Fibroblast of villous mesenchyme (primary cell): ENCODE data around the gene DLG1. TPM values are rescaled to one million over a fixed set of nuclear protein-coding genes. Genes with fewer than 3 reads are reported as not detected.
"Not testable (repeated sequence)": the region's sequence is repeated elsewhere in the genome, so short reads cannot be mapped to it uniquely, and the experiment has no call there.

Experiments
- DNase-seq: peaks from one replicate; pipeline ENCODE4 v3.0.0-alpha.2; 2010; ENCODE audit warnings: low read depth
- H3K4me3 ChIP-seq: 2 replicates; pipeline ENCODE4 v1.5.1; 2011; ENCODE audit warnings: low read depth, mild to moderate bottlenecking, low read length
- CTCF ChIP-seq: IDR thresholded peaks from 2 replicates; pipeline ENCODE4 v1.5.1; 2012; ENCODE audit warnings: low read depth, mild to moderate bottlenecking, low read length; ENCODE audit not compliant: insufficient read depth
- total RNA-seq: library from RNA; depleted of rRNA; stranded (reverse); fragments of >200 nt; gene quantifications from 2 replicates; pipeline ENCODE4 v1.2.3, GENCODE V29; 2012

DLG1 gene
- total RNA-seq, 1 donor, result 87.7 TPM

DNA sequence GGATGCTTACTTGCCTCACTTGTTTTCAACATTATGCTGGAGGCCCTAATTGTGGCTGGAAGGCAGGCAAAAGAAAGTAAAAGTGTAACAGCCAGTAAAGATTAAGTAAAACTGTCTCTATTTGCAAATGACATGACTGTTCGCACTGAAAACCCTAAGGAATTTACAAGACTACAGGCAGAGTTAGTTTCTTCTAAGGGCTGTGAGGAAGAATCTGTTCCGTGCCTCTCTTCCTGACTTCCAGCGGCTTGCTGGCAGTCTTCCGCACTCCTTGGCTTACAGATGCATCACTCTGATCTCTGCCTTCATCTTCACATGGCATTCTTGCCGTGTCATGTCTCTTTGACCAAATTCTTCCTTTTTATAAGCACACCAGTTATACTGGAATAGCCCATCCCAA is 86.1 kb downstream of the DLG1 start:
- no peak for TF ChIP-seq CTCF
- peak; percentile 37 for DNase-seq

DNA sequence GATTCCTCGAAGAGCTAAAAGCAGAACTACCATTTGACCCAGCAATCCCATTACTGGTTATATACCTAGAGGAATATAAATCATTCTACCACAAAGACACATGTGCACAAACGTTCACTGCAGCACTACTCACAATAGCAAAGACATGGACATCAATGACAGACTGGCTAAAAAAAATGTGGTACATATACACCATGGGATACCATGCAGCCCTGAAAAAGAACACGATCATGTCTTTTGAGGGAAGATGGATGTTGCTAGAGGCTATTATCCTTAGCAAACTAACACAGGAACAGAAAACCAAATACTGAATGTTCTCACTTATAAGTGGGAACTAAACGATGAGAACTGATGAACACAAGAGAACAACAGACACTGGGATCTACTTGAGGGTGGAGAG is 86.7 kb downstream of the DLG1 start:
- not testable (repeated sequence) for H3K4me3 ChIP-seq, DNase-seq

More for the DNA sequence above, 86.1 kb downstream of the DLG1 start:
- H3K4me3 ChIP-seq, result no peak overlapping the region

DNA sequence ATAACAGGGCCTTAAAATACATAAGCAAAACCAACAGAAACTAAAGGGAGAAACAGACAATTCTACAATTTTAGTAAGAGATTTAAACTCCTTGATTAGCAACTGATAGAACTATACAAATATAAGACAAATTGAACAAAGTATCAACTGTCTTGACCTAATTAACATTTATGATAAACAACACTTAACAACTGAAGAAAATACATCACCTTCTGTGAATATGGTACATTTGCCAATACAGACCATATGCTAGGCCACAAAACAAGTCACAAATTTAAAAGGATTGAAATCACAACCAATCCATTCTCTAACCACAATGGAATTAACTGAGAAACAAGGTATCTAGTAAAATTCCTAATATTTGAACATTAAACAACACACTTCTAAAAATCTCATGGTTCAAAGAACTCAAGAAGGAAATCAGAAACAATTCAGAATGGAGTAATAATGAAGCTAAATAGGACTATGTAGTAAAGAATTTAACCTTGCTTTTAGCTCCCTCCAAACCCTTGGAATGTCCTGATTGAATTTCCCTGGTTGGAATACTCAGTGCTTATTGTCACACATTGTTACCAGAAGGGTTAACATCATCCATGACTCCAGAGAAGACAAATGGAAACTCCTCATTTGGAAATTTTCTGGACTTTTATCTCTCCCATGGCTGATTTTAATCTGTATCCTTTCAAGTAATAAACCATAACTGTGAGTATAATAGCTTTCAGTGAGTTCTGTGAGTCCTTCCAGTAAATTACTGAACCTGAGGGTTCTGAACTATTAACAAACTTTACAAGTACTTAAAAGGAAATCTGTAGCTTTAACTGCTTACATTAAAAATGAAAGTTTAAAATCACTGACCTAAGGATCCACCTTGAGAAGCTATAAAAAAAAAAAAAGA is 88.8 kb downstream of the DLG1 start:
- H3K4me3 ChIP-seq, result no peak overlapping the region
- DNase-seq, result no peak
- TF ChIP-seq CTCF, result no peak

DNA sequence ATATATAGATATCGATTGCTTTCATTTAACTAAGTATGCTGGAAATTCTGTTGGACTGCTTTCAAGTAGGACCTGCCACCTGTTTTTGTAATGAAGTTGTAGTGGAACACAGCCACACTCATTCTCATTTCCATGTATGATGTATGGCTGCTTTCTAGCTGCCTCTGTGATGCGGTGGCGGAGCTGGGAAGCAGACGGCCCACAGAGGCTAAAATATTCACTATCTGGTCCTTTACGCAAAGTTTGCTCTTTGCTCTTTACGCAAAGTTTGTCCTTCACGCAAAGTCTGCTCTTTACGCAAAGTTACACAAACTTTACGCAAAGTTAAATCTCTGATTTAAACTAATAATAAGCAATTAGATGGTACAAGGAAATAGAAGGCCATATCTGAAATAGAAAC is 91.5 kb downstream of the DLG1 start:
- DNase-seq, result no peak
- no peak overlapping the region for H3K4me3 ChIP-seq
- TF ChIP-seq CTCF, result no peak

DNA sequence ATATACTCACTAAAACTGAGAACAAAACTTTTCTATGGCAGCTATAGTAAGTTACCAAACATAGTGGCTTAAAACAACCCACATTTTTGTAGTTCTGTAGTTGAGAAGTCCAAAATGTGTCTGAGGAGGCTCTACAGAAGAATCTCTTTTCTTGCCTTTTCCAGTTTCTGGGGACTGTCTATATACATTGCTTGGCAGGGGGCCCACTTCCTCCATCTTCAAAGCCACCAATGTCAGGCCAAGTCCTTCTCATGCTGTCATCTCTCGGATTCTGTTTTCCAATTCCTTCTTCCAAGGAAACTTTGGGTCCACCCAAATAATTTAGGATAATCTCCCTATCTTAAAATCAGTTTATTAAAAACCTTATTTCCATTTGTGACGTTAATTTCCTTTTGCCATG is 92.7 kb downstream of the DLG1 start:
- DNase-seq, result no peak
- no peak for TF ChIP-seq CTCF
- H3K4me3 ChIP-seq, result no peak overlapping the region

GRCh38 chr3:197205265-197205664 is 93.1 kb downstream of the DLG1 start:
- DNase-seq, result no peak
- no peak for TF ChIP-seq CTCF

DNA sequence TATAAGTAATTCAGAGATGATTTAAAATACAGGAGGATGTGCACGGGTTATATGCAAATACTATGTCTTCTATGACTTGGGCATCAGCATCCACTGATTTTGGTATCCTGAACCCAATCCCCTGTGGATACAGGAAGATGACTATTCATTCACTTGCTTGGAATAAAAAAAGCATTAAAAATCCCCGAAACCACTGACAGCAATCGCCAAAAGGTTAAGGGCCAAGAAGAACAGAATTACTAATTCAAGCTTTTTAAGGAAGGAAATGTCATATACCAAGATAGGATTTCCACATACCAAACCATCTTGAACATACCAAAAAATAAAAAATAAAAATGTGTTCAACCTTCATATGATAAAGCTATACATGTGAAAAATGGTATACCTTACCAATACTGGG is 93.7 kb downstream of the DLG1 start:
- no peak overlapping the region for H3K4me3 ChIP-seq
- TF ChIP-seq CTCF, result no peak
- DNase-seq, result no peak

More at GRCh38 chr3:197205265-197205664, 93.1 kb downstream of the DLG1 start:
- H3K4me3 ChIP-seq, result no peak overlapping the region
